ENCODE data around the gene OTP.

Gene OTP

GRCh38 chr5:77637998-77638762 lies at the start of gene OTP:
Gene OTP (minus strand): TSS chr5:77638713. CDS start chr5:77638549, 164 bp downstream.
- FAIRE-seq = no peak

GRCh38 chr5:77683171-77683732 lies 44.7 kb upstream of the OTP start:
- no peak for FAIRE-seq

- no peak for FAIRE-seq
These were observed 32.0 kb upstream of the OTP start for GRCh38 chr5:77670526-77670925.

- no peak for FAIRE-seq
These were observed 31.2 kb upstream of the OTP start for GRCh38 chr5:77669677-77670076.

GRCh38 chr5:77663090-77663863 lies 24.8 kb upstream of the OTP start:
- FAIRE-seq = no peak

GRCh38 chr5:77662635-77663034 lies 24.1 kb upstream of the OTP start:
- FAIRE-seq = no peak

- no peak for FAIRE-seq
These were observed 20.1 kb upstream of the OTP start for GRCh38 chr5:77658662-77659061.

GRCh38 chr5:77651343-77651742 lies 12.8 kb upstream of the OTP start:
- FAIRE-seq = no peak

GRCh38 chr5:77650686-77651085 lies 12.2 kb upstream of the OTP start:
- no peak for FAIRE-seq

- no peak for FAIRE-seq
These were observed 11.3 kb upstream of the OTP start for GRCh38 chr5:77649776-77650175.

GRCh38 chr5:77645995-77646639 lies 7.6 kb upstream of the OTP start:
- FAIRE-seq = no peak

GRCh38 chr5:77645158-77645994 lies 6.9 kb upstream of the OTP start:
- FAIRE-seq = no peak

GRCh38 chr5:77644371-77645157 lies 6.1 kb upstream of the OTP start:
- FAIRE-seq = no peak

GRCh38 chr5:77643654-77644370 lies 5.3 kb upstream of the OTP start:
- FAIRE-seq = no peak

- no peak for FAIRE-seq
These were observed 4.5 kb upstream of the OTP start for GRCh38 chr5:77642738-77643653.

GRCh38 chr5:77641963-77642737 lies 3.6 kb upstream of the OTP start:
- FAIRE-seq = no peak

- no peak for FAIRE-seq
These were observed 3.0 kb upstream of the OTP start for GRCh38 chr5:77641397-77641943.

- no peak for FAIRE-seq
These were observed 2.3 kb upstream of the OTP start for GRCh38 chr5:77640589-77641396.
